Measurements from ENCODE around the gene LAMA3. TPM values are rescaled to one million over a fixed set of nuclear protein-coding genes. Genes with fewer than 3 reads are reported as not detected.

LAMA3 gene
- total RNA-seq, 4 donors from 2014 or later = 46.5 to 75.4 (median 57.4) TPM

GRCh38 chr18:23716966-23717365 is 27.7 kb downstream of the LAMA3 start:
- H3K36me3 ChIP-seq = no peaks in the 10 kb centered on the region
- no peak for DNase-seq
- TF ChIP-seq POLR2A (IDR thresholded peaks at IDR 0.05) = no peak
- TF ChIP-seq CTCF (IDR thresholded peaks at IDR 0.05) = no peak
- H3K27ac ChIP-seq = peak overlapping the region; percentile 56 to 74
- intact Hi-C loops (cut with DNase I; ENCODE audit: low total_unique reads) = no loop called here
- no peaks in the 10 kb centered on the region for H3K9me3 ChIP-seq
- H3K4me1 ChIP-seq = peaks cover under 1 to 15% of the 10 kb centered on the region in 2 donors
- H3K27me3 ChIP-seq = no peaks in the 10 kb centered on the region
- H3K4me3 ChIP-seq = no peak overlapping the region

- intact Hi-C loops (cut with DNase I; ENCODE audit: low total_unique reads) = no loop called here
- no peaks in the 10 kb centered on the region for H3K27me3 ChIP-seq
- peak in 1 of 2 donors; percentile 51 for DNase-seq
- H3K4me1 ChIP-seq = peaks cover 5 to 15% of the 10 kb centered on the region in 2 donors
- H3K27ac ChIP-seq = peak overlapping the region; percentile 74 to 88
- no peaks in the 10 kb centered on the region for H3K9me3 ChIP-seq
- no peak overlapping the region for H3K4me3 ChIP-seq
- TF ChIP-seq POLR2A (IDR thresholded peaks at IDR 0.05) (no peak), CTCF (IDR thresholded peaks at IDR 0.05) (no peak)
- no peaks in the 10 kb centered on the region for H3K36me3 ChIP-seq
Measured at GRCh38 chr18:23718243-23718720, 29.0 kb downstream of the LAMA3 start.

- no peaks in the 10 kb centered on the region for H3K36me3 ChIP-seq
- intact Hi-C loops (cut with DNase I; ENCODE audit: low total_unique reads) = no loop called here
- DNase-seq = no peak
- H3K4me1 ChIP-seq = peaks cover 5 to 15% of the 10 kb centered on the region in 2 donors
- TF ChIP-seq CTCF (IDR thresholded peaks at IDR 0.05) (no peak), POLR2A (IDR thresholded peaks at IDR 0.05) (no peak)
- H3K27me3 ChIP-seq = no peaks in the 10 kb centered on the region
- no peaks in the 10 kb centered on the region for H3K9me3 ChIP-seq
- no peak overlapping the region for H3K4me3 ChIP-seq
- peak overlapping the region; percentile 74 to 88 for H3K27ac ChIP-seq
Measured at GRCh38 chr18:23718731-23719130, 29.5 kb downstream of the LAMA3 start.

GRCh38 chr18:23719634-23720201 is 30.5 kb downstream of the LAMA3 start:
- Histone ChIP-seq H3K4me1 (peaks cover 5 to 15% of the 10 kb centered on the region in 2 donors), H3K4me3 (no peak overlapping the region), H3K36me3 (no peaks in the 10 kb centered on the region), H3K9me3 (no peaks in the 10 kb centered on the region), H3K27me3 (no peaks in the 10 kb centered on the region), H3K27ac (peak overlapping the region; percentile 74 to 88)
- intact Hi-C loops (cut with DNase I; ENCODE audit: low total_unique reads) = no loop called here
- DNase-seq = peak; percentile 57 to 72
- TF ChIP-seq CTCF (IDR thresholded peaks at IDR 0.05) = no peak
- TF ChIP-seq POLR2A (IDR thresholded peaks at IDR 0.05) = no peak

GRCh38 chr18:23721696-23722480 is 32.6 kb downstream of the LAMA3 start:
- Histone ChIP-seq H3K4me1 (peaks cover 5 to 15% of the 10 kb centered on the region in 2 donors), H3K27ac (peak overlapping the region; percentile 74 to 88)

More at GRCh38 chr18:23721696-23722480, 32.6 kb downstream of the LAMA3 start:
- TF ChIP-seq POLR2A (IDR thresholded peaks at IDR 0.05) (no peak), CTCF (IDR thresholded peaks at IDR 0.05) (no peak)
- H3K4me3 ChIP-seq = no peak overlapping the region
- no peaks in the 10 kb centered on the region for H3K27me3 ChIP-seq
- no peak for DNase-seq
- intact Hi-C loops (cut with DNase I; ENCODE audit: low total_unique reads) = no loop called here
- H3K9me3 ChIP-seq = no peaks in the 10 kb centered on the region
- H3K36me3 ChIP-seq = no peaks in the 10 kb centered on the region
